Stimulated activated naive CD4-positive, alpha-beta T cell treated with Interleukin-2 at 50 U/mL for 16 hours (primary cell): ENCODE results near the gene GPC5.
"Not testable (repeated sequence)": the region's sequence is repeated elsewhere in the genome, so short reads cannot be mapped to it uniquely, and the experiment has no call there.

Experiments
- DNase-seq: peaks from one replicate; lab custom pipeline; 2025; lab: John Stamatoyannopoulos, UW

GPC5 gene

DNA sequence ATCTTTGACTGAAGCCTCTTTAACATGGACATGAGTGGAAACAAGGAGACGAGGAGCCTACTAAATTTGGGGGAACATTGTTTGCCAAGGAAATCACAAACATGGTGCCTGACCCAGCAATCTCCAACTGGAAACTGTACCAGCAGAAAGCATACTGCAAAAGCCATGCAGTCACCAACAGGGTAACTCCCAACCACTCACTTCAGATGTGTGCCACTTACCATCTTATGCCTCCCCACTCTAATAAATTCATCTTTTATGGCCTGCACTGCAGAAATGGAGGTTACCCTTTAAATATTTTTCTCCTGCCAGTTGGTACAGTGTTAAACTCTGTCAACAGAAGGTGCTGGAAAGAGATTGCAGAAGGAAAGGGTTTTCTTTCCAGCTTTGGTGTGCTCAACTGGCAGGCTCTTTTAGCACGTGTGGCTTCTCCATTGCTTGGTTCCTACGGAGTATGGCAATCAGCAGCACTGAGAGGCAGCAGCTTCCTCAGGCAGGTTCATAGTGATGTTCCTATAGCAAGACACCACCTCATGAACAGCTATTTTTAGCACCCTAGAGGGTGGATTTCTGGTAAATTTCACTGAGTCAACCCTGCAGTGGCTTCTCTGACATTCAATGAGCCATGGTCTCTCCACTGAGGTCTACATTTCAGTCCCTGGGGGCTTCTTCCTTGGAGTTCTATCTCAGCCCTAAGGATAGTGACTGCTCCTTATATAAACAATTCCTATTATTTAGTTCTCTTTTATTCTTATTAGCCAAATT is 29.6 kb upstream of the GPC5 start:
- no peak for DNase-seq

GRCh38 chr13:91369441-91369831 is 29.0 kb upstream of the GPC5 start:
- peak; percentile 4 for DNase-seq

DNA sequence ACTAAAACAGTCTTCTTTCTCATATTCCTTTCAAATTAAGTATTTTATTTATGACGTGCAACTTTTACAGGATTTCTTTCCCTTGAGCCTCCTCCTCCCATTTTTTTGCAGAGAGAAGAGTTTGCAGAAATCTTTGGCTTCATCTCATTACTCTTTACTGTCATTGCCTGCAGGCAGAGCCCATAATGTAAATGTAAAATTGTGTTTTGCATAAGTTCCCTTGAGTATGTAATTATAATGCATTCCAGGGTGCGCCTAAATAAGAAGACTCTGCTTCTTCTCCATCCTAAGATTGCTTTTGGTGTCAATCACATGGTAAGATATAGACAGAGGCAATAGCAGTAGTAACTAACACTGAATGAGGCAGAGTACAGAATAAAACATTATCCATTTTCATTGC is 27.9 kb upstream of the GPC5 start:
- no peak for DNase-seq

GRCh38 chr13:91372911-91373310 is 25.5 kb upstream of the GPC5 start:
- no peak for DNase-seq

- DNase-seq = no peak
Measured at GRCh38 chr13:91375116-91375729, 23.2 kb upstream of the GPC5 start.

GRCh38 chr13:91381371-91381770 is 17.1 kb upstream of the GPC5 start:
- no peak for DNase-seq

- no peak for DNase-seq
Measured at GRCh38 chr13:91383836-91384235, 14.6 kb upstream of the GPC5 start.

DNA sequence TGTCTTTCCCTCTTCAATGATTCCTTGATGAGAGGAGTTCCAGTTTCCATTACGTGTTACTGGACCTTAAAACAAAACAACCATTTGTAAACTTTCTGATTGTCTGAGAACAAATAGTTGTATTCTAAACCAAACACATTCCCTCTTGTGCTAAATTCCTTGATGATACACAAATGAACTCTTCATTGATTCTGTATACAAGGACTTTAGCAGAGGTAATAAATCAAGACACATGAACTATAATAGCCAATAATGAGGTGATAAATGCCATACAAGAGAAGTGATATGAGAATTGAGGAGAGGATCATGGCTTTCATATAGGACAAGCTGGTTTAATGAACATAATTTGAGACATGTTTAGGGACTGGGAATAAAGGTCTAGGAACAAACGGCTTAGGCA is 13.5 kb upstream of the GPC5 start:
- no peak for DNase-seq

DNA sequence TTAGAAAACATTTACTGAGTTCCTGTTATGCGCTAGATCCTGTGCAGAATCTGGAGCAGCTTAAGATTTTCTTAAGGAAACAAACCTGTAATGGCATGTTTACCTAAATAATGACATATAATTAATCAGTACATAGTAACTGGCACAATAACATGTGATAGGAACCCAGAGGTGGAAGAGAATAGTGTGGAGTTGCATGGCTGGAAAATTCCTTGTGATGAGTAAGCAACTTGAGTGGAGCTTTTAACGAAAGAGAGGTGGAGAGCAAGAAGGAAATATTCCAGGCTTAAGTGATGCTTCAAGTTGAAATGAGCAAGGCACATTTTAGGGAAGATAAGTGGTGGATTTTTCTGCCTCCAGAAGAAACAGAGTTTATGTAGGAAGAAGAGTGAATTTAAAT is 9.2 kb upstream of the GPC5 start:
- no peak for DNase-seq

DNA sequence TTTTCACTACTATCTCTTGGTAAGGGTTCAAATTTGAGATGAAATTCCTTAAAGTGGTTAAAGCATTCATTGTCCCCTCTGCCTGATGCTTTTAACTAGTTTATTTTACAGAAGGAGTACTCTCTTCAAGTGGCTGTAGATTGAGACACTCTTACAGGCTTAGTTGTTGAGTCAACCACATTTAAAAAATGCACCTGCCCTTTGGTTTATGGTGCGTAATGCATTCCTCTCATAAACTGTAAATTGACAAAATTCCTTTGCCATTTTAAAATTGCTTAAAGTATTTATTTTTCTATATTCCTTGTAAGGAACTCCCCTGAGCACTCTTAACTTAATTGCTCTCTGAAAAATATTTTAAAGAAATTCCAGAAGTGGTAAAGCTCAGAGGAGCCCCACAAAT is 826 bp upstream of the GPC5 start:
- DNase-seq = no peak

DNA sequence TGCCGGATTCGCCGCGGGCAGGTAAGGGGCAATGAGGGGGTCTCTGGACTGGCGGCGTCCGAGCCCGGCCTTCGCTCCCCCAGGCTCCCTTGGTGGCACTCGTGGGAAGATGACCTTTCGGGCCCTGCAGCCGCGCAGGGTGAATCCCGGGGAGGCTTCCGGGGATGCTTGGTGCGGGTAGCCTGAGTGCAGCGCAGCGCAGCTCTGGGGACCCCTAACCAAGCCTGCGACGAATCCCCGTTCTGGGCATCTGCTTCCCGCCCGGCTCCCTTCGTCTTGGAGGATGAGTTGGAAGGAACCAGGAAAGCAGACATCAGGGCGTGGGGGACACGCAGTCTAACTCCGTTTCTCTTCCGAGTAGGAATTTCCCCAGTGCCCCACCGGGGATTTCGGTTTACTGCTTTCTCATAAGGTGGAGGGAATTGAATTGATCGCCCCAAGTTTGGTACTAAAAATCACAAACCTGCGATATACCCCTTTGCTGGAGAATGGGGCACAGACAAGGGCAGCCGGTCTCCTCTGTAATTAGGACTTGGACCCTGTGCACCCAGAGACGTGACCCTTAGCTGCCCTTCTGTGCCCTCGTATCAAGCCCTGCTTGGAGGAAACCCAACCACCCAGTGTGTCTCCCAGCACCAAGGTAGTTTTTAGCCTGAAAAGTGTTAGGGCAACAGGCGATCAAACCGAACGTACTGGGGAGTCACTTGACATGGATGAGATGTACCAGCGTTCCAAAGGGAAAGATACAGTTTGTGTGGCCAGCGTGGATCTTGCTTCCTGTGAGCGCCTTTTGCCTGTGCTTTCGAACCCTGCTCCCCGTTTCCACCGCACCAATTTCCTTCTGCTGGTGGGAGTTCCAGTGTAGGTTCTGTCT is 1.0 kb downstream of the GPC5 start:
- DNase-seq = no peak

- DNase-seq = no peak
Measured at GRCh38 chr13:91400063-91400399, 1.6 kb downstream of the GPC5 start.

DNA sequence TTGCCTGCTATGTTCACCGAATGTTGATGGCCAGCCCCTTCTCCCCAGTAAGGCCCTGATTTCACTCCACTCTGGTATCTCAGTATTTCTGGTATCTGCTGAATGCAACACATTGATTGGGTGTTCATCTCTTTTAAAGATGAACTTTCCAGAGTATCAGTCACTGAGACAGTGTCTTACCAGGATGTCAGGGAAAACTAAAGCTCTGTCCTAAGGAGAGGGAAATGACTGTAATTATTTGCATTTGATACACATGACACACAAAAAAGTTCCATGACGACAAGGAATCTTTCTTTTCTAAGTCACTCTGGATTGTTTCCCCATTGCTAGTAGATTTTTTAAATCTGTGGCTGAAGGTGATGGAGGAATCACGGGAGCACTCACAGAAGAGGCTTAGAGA is 2.2 kb downstream of the GPC5 start:
- no peak for DNase-seq

DNA sequence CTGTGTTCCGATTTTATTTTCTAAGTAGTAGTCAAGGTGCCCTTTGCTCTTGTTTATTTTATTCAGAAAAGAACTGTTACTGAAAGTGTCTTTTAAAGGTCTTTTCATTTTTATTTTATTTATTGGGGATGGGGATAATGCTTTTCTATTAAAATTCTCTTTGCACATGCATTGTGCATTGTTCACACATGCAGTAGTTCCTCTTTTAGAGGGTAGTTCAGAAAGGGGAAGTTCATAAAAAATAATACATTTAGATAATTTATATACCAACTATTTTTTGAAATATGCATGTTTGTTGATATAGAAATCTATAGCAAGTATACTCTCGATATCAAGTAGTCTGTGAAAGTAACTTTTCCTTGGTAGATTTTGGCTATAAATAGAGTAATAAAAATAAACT is 3.5 kb downstream of the GPC5 start:
- no peak for DNase-seq

- no peak for DNase-seq
Measured at GRCh38 chr13:91405240-91405639, 6.8 kb downstream of the GPC5 start.

- DNase-seq = no peak
Measured at GRCh38 chr13:91406619-91407018, 8.2 kb downstream of the GPC5 start.

GRCh38 chr13:91408971-91409370 is 10.6 kb downstream of the GPC5 start:
- DNase-seq = no peak

- not testable (repeated sequence) for DNase-seq
Measured at GRCh38 chr13:91416579-91416978, 18.2 kb downstream of the GPC5 start.

GRCh38 chr13:91417660-91418325 is 19.4 kb downstream of the GPC5 start:
- DNase-seq = no peak

- no peak for DNase-seq
Measured at GRCh38 chr13:91426913-91427312, 28.5 kb downstream of the GPC5 start.

DNA sequence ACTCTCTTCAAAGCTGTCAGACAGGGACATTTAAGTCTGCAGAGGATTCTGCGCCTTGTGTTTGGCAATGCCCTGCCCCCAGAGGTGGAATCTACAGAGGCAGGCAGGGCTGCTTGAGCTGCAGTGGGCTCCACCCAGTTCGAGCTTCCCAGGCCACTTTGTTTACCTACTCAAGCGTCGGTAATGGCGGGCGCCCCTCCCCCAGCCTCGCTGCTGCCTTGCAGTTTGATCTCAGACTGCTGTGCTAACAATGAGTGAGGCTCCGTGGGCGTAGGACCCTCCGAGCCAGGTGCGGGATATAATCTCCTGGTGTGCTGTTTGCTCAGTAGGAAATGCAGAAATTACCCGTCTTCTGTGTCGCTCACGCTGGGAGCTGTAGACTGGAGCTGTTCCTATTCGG is 40.3 kb downstream of the GPC5 start:
- DNase-seq = not testable (repeated sequence)

GRCh38 chr13:91450913-91451312 is 52.5 kb downstream of the GPC5 start:
- no peak for DNase-seq

- no peak for DNase-seq
Measured at GRCh38 chr13:91454666-91455065, 56.2 kb downstream of the GPC5 start.
